Naive B cell (primary cell): ENCODE measurements around the gene PCSK5. TPM values are rescaled to one million over a fixed set of nuclear protein-coding genes. Genes with fewer than 3 reads are reported as not detected.
A peak's percentile ranks its signal among the peaks of the same experiment; 100 is the strongest.
"Not testable (repeated sequence)": the region's sequence is repeated elsewhere in the genome, so short reads cannot be mapped to it uniquely, and the experiment has no call there.

Source experiments
- ATAC-seq, 2 donors: fragments of 150-1000 bp; cut with Tn5 transposase; 2 replicates each; pipeline ENCODE4 v1.10.0; 2021; ENCODE audit warnings: low read depth in 2 of 2, mild to moderate bottlenecking in 2 of 2, moderate library complexity in 2 of 2
- DNase-seq: peaks from one replicate; pipeline ENCODE4 v3.0.0; 2022
- H3K27ac Mint-ChIP-seq, 6 donors: one replicate each; pipeline ENCODE4 v1.8.0; 2020 to 2022; ENCODE audit warnings: mild to moderate bottlenecking in 6 of 6, mixed read lengths in 6 of 6, moderate library complexity in 5 of 6, inconsistent platforms in 2 of 6
- H3K27me3 Mint-ChIP-seq, 3 donors: one replicate each; pipeline ENCODE4 v1.8.0; 2021 to 2022; ENCODE audit warnings: mixed read lengths in 3 of 3, mild to moderate bottlenecking in 1 of 3
- H3K36me3 Mint-ChIP-seq, 2 donors: one replicate each; pipeline ENCODE4 v1.8.0; 2020 to 2022; ENCODE audit warnings: mixed read lengths in 2 of 2, inconsistent platforms in 1 of 2, mild to moderate bottlenecking in 1 of 2
- H3K4me1 Mint-ChIP-seq, 3 donors: one replicate each; pipeline ENCODE4 v1.8.0; 2020 to 2022; ENCODE audit warnings: mixed read lengths in 3 of 3, inconsistent platforms in 1 of 3, mild to moderate bottlenecking in 1 of 3, moderate library complexity in 1 of 3
- H3K4me3 Mint-ChIP-seq, 8 donors: one replicate each; pipeline ENCODE4 v1.8.0; 2020 to 2022; ENCODE audit warnings: mild to moderate bottlenecking in 8 of 8, mixed read lengths in 8 of 8, moderate library complexity in 8 of 8, inconsistent platforms in 2 of 8
- H3K9me3 Mint-ChIP-seq, 7 donors: one replicate each; pipeline ENCODE4 v1.8.0; 2020 to 2022; ENCODE audit warnings: mixed read lengths in 7 of 7, mild to moderate bottlenecking in 5 of 7, inconsistent platforms in 2 of 7, moderate library complexity in 1 of 7
- polyA plus RNA-seq, 6 donors: library from polyadenylated mRNA; unstranded; fragments of 300-500 nt; fragmentation: Illumina TruSeq; gene quantifications; one replicate each; pipeline ENCODE4 v1.2.3, GENCODE V29; 2021; ENCODE audit warnings: low read depth in 6 of 6

Gene PCSK5
- under 1 TPM in 1 of 6 donors, not detected in 5; 0.05 TPM for polyA plus RNA-seq

DNA sequence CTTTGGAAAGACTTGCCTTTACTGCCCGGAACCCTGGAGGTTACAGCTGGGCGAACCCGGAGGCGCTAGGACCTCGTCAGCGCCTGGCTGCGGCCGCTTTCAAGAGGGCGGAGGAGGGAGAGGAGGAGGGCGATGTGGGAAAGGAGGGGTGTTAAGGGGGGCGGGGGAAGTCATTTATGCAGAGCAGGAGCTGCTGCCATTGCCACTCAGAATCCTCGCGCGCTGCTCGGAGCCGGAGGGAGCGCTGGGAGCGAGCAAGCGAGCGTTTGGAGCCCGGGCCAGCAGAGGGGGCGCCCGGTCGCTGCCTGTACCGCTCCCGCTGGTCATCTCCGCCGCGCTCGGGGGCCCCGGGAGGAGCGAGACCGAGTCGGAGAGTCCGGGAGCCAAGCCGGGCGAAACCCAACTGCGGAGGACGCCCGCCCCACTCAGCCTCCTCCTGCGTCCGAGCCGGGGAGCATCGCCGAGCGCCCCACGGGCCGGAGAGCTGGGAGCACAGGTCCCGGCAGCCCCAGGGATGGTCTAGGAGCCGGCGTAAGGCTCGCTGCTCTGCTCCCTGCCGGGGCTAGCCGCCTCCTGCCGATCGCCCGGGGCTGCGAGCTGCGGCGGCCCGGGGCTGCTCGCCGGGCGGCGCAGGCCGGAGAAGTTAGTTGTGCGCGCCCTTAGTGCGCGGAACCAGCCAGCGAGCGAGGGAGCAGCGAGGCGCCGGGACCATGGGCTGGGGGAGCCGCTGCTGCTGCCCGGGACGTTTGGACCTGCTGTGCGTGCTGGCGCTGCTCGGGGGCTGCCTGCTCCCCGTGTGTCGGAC lies at the start of gene PCSK5:
Gene PCSK5, plus strand, starts transcription at position 202 of the 805 bp plus-strand sequence. Its CDS starts 509 bp downstream, at position 711.
- Mint-ChIP-seq H3K4me1 (peaks cover 24 to 28% (median 25%) of the 10 kb centered on the region in 3 donors), H3K27ac (peak within 1 kb of the TSS in 1 of 6 donors; percentile 70), H3K27me3 (peaks cover 45 to 81% (median 64%) of the 10 kb centered on the region in 3 donors), H3K4me3 (peak within 1 kb of the TSS; percentile 80 to 92 (median 88)), H3K36me3 (peaks cover 0 to 8% of the 10 kb centered on the region in 2 donors), H3K9me3 (peaks cover 0 to 3% (median 0%) of the 10 kb centered on the region in 7 donors)
- DNase-seq (peak; percentile 6), ATAC-seq (peak; percentile 52 to 62)

DNA sequence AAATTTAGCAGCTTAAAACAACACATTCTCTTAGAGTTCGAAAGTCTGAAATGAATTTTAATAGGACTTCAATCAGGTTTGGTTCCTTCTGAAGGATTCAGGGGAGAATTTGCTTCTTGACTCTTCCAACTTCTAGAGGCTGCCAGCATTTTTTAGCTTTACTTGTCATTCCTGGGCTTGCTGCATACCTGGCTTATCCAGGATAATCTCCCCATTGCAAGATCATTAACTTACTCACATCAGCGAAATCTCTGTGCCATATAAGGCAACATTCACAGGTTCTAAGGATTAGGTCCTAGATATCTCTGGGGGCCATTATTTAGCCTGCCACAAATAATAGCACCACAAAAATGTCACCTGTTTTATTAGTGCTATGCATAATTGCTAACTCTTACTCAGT lies 46.2 kb upstream of the PCSK5 start:
- Mint-ChIP-seq H3K27ac (no peak overlapping the region), H3K4me3 (no peak overlapping the region), H3K36me3 (no peaks in the 10 kb centered on the region), H3K27me3 (peaks cover 0 to 10% (median 0%) of the 10 kb centered on the region in 3 donors), H3K4me1 (no peaks in the 10 kb centered on the region), H3K9me3 (peaks cover 0 to 11% (median 4%) of the 10 kb centered on the region in 7 donors)
- DNase-seq (no peak), ATAC-seq (no peak)

DNA sequence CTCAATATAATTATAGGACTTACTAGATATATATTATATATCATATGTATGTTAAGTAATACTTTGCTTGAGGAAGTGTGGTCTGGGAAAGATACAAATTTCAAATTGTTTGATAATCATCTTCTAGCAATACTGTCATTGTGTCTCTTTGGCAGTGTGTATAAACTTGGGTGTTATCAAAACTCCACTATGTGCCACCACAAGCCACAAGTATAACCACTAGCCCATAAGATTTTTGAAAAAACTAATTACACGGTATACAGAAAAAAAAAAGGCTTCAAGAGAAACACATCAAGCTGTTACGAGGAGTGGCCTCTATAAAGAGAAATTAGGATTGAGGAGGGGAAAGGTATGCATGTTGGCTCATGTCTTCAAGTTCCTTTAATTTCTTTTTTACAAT lies 44.7 kb upstream of the PCSK5 start:
- no peak for DNase-seq
- Mint-ChIP-seq H3K4me1 (no peaks in the 10 kb centered on the region), H3K27me3 (peaks cover 0 to 10% (median 0%) of the 10 kb centered on the region in 3 donors), H3K36me3 (no peaks in the 10 kb centered on the region), H3K4me3 (no peak overlapping the region), H3K9me3 (peaks cover 0 to 11% (median 4%) of the 10 kb centered on the region in 7 donors), H3K27ac (no peak overlapping the region)
- ATAC-seq: no peak

DNA sequence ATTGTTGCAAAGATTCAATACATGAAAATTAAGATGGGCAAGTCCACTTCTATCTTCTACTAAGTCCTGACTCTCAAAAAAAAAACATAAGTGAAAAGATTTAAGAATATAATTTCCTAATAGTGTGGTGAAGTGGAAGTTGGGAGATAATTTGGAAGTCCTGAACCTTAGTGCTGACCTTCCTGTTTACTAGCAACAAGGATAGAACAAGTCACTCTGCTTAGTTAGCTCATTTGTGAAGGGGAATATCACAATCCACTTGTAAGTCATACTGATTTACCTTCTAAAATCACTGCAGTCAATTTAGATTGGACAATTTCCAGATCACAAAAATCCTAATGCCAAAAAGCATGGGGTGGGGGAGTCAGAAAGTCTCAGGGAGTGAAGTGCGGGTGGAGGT lies 43.4 kb upstream of the PCSK5 start:
- Mint-ChIP-seq H3K4me3 (no peak overlapping the region), H3K9me3 (peaks cover 0 to 11% (median 5%) of the 10 kb centered on the region in 7 donors), H3K27ac (no peak overlapping the region), H3K36me3 (no peaks in the 10 kb centered on the region), H3K27me3 (peaks cover 0 to 10% (median 0%) of the 10 kb centered on the region in 3 donors), H3K4me1 (no peaks in the 10 kb centered on the region)
- DNase-seq: no peak
- no peak for ATAC-seq

DNA sequence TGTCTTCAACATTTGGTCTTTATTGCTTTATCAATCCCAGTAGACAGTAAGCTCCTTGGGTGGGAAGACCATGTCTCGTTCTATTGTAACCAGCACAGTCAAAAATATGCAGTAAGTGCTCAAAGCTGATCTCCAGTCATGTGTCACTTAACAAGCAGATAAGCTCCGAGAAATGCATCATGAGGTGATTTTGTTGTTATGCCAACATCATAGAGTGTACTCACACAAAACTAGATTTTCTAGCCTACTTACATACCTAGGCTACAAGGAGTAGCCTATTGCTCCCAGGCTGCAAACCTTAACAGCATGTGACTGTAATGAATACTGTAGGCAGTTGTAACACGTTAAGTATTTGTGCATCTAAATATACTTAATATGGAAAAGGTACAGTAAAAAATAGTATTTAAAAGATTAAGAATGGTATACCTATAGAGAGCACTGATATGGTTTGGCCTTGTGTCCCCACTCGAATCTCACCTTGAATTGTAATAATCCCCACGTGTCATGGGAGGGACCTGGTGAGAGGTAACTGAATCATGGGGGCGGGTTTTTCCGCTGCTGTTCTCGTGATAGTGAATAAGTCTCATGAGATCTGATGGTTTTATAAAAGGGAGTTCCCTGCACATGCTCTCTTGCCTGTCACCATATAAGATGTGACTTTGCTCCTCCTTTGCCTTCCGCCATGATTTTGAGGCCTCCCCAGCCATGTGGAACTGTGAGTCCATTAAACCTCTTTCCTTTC lies 39.8 kb upstream of the PCSK5 start:
- H3K36me3 Mint-ChIP-seq: no peaks in the 10 kb centered on the region
- DNase-seq (no peak), ATAC-seq (no peak)
- peaks cover 0 to 4% (median 0%) of the 10 kb centered on the region in 3 donors for H3K27me3 Mint-ChIP-seq
- peak overlapping the region in 1 of 6 donors; percentile 50 for H3K27ac Mint-ChIP-seq
- H3K4me3 Mint-ChIP-seq: no peak overlapping the region
- no peaks in the 10 kb centered on the region for H3K4me1 Mint-ChIP-seq
- H3K9me3 Mint-ChIP-seq: peaks cover 0 to 2% (median 0%) of the 10 kb centered on the region in 7 donors

DNA sequence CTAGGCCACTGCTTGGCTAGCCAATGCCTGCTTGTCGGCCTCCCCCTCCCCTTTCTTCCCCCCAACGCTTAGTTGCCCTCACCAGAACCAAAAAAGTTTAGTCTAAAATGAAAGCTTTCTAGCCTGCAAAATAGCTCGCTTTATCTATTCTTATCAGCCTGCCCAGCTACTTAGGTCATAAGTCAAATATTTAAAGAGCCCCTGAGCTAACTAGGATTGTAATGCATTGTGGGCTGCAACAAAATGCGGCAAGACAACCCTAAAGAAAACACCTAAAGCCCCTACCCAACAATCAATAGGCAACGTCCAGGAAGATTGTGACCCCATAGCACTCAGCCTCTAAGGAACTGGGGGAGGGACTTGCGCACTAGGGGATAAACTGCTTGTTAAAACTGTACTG lies 38.6 kb upstream of the PCSK5 start:
- DNase-seq (no peak), ATAC-seq (no peak)
- no peaks in the 10 kb centered on the region for H3K36me3 Mint-ChIP-seq
- H3K27me3 Mint-ChIP-seq: peaks cover 0 to 4% (median 0%) of the 10 kb centered on the region in 3 donors
- peaks cover 0 to 2% (median 0%) of the 10 kb centered on the region in 7 donors for H3K9me3 Mint-ChIP-seq
- no peak overlapping the region for H3K4me3 Mint-ChIP-seq
- H3K27ac Mint-ChIP-seq: no peak overlapping the region
- no peaks in the 10 kb centered on the region for H3K4me1 Mint-ChIP-seq

DNA sequence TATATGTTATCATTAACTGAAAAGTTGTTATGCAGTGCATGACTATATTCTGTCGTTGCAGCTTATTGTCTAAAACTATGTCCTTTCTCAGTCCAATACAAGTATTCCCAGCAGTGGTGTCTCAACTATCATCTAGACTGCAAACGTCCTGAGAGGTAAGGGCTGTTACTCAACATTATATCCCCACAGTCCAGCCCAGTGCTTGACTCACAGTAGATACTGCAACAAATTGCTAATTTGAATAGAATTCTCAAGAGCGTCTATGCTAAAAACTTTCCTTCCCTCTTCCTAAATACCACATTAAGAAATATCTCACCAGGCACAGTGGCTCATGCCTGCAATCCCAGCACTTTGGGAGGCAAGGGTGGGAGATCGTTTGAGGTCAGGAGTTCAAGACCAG lies 37.7 kb upstream of the PCSK5 start:
- Mint-ChIP-seq H3K27ac (no peak overlapping the region), H3K4me3 (no peak overlapping the region)

DNA sequence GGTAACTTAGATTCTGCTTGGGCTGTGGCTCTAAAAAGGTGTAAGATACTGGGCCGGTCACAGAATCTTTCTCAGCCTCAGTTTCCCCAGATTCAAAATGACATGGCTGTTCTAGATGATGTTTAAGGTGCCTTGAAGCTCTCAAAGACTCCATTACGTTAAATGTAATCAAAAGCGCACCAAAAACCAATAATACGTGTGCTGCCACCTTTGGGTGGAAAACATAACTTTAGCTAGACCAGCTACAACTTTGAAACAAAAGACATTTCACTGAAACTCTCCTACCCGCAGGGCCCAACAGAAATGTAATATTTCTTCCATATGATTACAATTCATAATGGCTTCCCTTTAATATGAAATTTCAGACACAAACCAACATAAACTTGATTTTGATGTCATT lies 35.0 kb upstream of the PCSK5 start:
- DNase-seq (no peak), ATAC-seq (no peak)
- Mint-ChIP-seq H3K4me1 (no peaks in the 10 kb centered on the region), H3K36me3 (no peaks in the 10 kb centered on the region), H3K27me3 (peaks cover 0 to 8% (median 5%) of the 10 kb centered on the region in 3 donors), H3K4me3 (no peak overlapping the region), H3K27ac (no peak overlapping the region), H3K9me3 (peaks cover 0 to 2% (median 0%) of the 10 kb centered on the region in 7 donors)

More for the DNA sequence above, 37.7 kb upstream of the PCSK5 start:
- Mint-ChIP-seq H3K9me3 (peaks cover 0 to 2% (median 0%) of the 10 kb centered on the region in 7 donors), H3K27me3 (peaks cover 0 to 4% (median 1%) of the 10 kb centered on the region in 3 donors), H3K4me1 (no peaks in the 10 kb centered on the region), H3K36me3 (no peaks in the 10 kb centered on the region)
- no peak for DNase-seq
- ATAC-seq: no peak

DNA sequence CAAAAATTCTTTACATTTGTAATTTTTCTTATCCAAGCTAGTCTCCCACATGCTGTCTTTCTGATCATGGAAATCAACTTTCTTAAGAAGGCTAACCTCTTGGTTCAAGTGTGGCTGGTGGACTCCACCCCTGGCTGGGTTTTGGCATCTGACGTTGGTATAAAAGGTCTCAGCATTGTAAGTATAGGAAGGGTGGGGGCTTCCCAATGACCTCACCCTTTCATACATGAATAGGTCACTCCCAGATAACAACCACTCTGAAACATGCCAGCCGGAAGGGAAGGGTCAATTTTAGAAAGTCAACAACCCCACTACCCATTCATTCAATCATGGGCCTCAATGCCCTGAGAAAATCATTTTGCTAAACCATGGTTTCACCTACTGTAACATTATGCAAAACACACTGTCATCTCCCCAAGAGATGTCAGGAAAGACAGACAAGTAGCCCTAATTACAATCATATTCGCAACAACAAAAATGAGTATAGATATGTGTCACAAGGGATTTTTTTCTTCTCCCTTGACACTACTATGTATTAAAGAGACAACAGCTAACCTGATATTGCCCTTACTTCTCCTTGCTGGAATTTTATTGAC lies 31.9 kb upstream of the PCSK5 start:
- no peak overlapping the region for H3K27ac Mint-ChIP-seq
- no peaks in the 10 kb centered on the region for H3K4me1 Mint-ChIP-seq
- H3K27me3 Mint-ChIP-seq: peaks cover 0 to 8% (median 5%) of the 10 kb centered on the region in 3 donors
- DNase-seq (no peak), ATAC-seq (no peak)
- H3K9me3 Mint-ChIP-seq: no peaks in the 10 kb centered on the region
- no peaks in the 10 kb centered on the region for H3K36me3 Mint-ChIP-seq
- H3K4me3 Mint-ChIP-seq: no peak overlapping the region

DNA sequence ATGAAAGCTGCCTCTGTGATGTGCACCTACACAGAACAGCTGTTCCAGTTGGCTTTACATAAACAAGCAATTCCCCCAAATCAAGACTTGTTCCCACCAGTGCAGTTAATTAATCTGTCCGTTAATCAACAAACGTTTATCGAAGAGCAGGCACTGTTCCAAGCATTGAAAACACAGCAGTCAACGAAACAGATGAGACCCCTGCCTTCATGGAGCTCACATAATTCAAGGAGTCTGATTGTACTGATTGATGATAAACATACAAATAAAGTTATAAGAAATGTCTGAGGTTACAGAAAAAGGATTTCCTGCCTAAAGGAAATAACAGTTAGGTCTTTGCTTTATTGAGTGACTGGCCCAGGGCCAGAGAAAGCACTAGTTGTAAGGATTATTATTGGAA lies 26.2 kb upstream of the PCSK5 start:
- H3K4me1 Mint-ChIP-seq: no peaks in the 10 kb centered on the region
- no peak overlapping the region for H3K4me3 Mint-ChIP-seq
- ATAC-seq (no peak), DNase-seq (no peak)
- peaks cover 3 to 22% (median 6%) of the 10 kb centered on the region in 3 donors for H3K27me3 Mint-ChIP-seq
- H3K36me3 Mint-ChIP-seq: no peaks in the 10 kb centered on the region
- H3K9me3 Mint-ChIP-seq: no peaks in the 10 kb centered on the region
- no peak overlapping the region for H3K27ac Mint-ChIP-seq

DNA sequence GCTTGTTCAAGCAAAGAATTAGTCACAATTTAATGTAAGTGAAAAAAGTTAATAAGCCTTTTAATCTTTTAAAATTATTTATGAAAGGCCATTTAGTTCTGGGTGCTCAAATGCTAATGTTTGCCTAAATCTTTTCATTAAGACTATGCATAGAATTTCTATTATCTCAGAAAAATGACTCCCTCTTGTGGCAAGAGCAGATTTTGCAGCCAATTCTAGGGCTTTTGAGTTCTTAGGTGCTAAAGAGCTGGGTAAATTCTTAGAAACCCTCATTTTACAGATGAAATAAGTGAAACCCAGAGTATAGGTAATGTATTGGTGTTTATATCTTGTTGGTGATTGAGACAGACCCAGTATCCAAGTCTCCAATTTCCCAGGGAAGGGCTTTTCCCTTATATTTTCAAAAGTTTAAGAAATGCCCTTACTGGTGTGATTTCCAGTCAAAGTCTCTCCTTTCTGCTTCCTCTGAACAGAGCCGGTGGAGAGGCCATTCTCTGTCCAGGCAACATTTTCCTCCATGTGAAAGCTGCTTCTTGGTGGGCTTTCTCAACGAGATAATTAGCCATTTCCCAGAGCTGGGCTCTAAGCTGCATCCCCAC lies 24.1 kb upstream of the PCSK5 start:
- Mint-ChIP-seq H3K4me1 (no peaks in the 10 kb centered on the region), H3K9me3 (no peaks in the 10 kb centered on the region), H3K4me3 (no peak overlapping the region), H3K36me3 (no peaks in the 10 kb centered on the region), H3K27me3 (peaks cover 6 to 34% (median 10%) of the 10 kb centered on the region in 3 donors), H3K27ac (no peak overlapping the region)
- no peak for ATAC-seq
- no peak for DNase-seq

DNA sequence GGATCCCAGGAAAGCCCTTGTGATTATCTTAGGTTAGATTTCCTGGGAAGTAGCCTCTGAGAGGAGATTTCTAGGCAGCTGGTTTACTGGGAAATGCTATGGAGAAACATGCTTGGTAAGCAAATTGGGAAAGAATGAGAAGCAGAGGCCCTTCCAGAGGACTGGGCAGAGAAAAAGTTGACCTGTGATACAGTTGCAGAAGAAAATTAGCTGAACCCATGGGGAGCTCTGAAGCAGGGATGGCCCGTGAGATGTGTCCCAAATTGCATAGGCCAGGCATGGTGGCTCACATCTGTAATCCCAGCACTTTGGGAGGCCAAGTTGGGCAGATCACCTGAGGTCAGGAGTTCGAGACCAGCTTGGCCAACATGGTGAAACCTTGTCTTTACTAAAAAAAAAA lies 21.9 kb upstream of the PCSK5 start:
- H3K36me3 Mint-ChIP-seq, ATAC-seq, H3K4me3 Mint-ChIP-seq, DNase-seq, H3K9me3 Mint-ChIP-seq, H3K4me1 Mint-ChIP-seq: not testable (repeated sequence)
- peak overlapping the region in 1 of 6 donors; percentile 3 for H3K27ac Mint-ChIP-seq
- H3K27me3 Mint-ChIP-seq: peaks cover 10 to 38% (median 11%) of the 10 kb centered on the region in 3 donors

DNA sequence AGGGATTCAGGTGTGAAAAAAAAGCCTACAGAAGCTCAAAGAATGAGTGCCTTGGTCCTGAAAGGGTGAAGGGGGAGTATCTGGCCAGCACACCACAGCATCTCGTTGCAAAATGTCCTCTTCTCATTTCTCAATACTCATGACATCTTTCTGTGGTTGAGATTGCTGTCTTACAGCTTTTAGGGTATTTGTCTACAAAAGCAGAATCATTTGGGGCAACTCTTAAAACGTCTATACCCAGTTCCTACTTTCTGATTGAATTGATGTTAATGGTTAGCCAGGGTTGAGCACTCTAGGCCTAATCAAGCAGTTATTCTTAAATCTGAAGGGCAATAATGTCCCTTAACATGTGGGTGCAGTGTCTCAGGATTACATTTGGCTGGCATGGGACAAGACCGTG lies 21.2 kb upstream of the PCSK5 start:
- ATAC-seq: no peak
- no peak for DNase-seq
- Mint-ChIP-seq H3K4me3 (no peak overlapping the region), H3K36me3 (no peaks in the 10 kb centered on the region), H3K27me3 (peaks cover 10 to 40% (median 15%) of the 10 kb centered on the region in 3 donors), H3K27ac (no peak overlapping the region), H3K4me1 (no peaks in the 10 kb centered on the region), H3K9me3 (peaks cover 0 to 5% (median 0%) of the 10 kb centered on the region in 7 donors)
